T-helper 1 cell treated with Interleukin-12 subunit alpha and Interleukin-12 subunit beta and Interleukin-4 antibody, amounts not matched to agents 30 μg/mL and 1 μg/mL, for 36 hours (primary cell): ENCODE data around the gene ST6GALNAC5.
A peak's percentile ranks its signal among the peaks of the same experiment; 100 is the strongest.
"Not testable (repeated sequence)": the region's sequence is repeated elsewhere in the genome, so short reads cannot be mapped to it uniquely, and the experiment has no call there.

Source experiments
- H3K27ac Mint-ChIP-seq: one replicate; pipeline ENCODE4 v1.8.0; 2021; ENCODE audit warnings: mild to moderate bottlenecking, mixed read lengths
- H3K27me3 Mint-ChIP-seq: one replicate; pipeline ENCODE4 v1.8.0; 2021; ENCODE audit warnings: low read depth, mixed read lengths
- H3K36me3 Mint-ChIP-seq: one replicate; pipeline ENCODE4 v1.8.0; 2021; ENCODE audit warnings: low read depth, mixed read lengths
- H3K4me1 Mint-ChIP-seq: one replicate; pipeline ENCODE4 v1.8.0; 2021; ENCODE audit warnings: low read depth, mixed read lengths
- H3K4me3 Mint-ChIP-seq: one replicate; pipeline ENCODE4 v1.8.0; 2021; ENCODE audit warnings: mild to moderate bottlenecking, moderate library complexity, mixed read lengths
- H3K9me3 Mint-ChIP-seq: one replicate; pipeline ENCODE4 v1.8.0; 2021; ENCODE audit warnings: mixed read lengths

ST6GALNAC5 gene

DNA sequence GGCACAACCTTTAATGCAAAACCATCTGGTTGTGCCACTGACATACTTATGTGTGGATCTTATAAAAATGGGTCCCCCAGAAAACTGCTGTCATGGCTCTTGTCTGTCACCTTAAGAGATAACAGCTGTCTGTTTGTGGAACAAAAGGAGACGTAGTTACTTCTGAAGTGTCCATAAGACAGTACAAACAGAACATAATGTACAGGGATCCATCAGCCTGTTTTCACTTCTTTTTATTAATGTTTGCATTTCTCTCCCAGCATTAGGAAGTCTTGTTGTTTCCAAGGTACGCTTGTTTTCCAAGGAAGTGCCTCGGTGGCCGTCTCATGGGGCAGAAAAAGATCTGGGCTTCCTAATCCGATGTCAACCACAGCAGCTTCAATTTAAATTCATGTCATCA lies 11.2 kb upstream of the ST6GALNAC5 start:
- H3K4me1 Mint-ChIP-seq = no peaks in the 10 kb centered on the region
- H3K9me3 Mint-ChIP-seq = no peaks in the 10 kb centered on the region
- no peak overlapping the region for H3K27ac Mint-ChIP-seq
- H3K27me3 Mint-ChIP-seq = no peaks in the 10 kb centered on the region
- no peak overlapping the region for H3K4me3 Mint-ChIP-seq
- H3K36me3 Mint-ChIP-seq = no peaks in the 10 kb centered on the region

DNA sequence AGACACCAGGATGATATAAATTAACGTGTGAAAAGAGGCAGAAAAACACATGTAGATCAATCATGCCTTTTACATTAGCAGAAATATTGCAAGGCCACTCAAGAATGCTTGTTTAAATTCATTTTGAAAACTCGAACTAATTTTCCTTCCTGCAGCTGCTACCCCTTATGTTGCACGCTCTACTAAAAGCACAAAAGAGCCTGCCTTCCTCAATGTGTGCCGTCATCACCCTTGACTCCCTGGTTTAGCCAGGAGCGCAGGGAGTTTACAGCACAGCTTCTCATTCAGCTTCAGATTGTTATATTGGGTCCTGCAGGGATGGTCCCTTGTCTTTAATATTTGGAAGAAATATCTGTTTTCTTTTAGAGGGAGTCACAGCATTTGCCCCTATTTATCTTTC lies 10.1 kb upstream of the ST6GALNAC5 start:
- no peaks in the 10 kb centered on the region for H3K4me1 Mint-ChIP-seq
- H3K27ac Mint-ChIP-seq = no peak overlapping the region
- H3K27me3 Mint-ChIP-seq = no peaks in the 10 kb centered on the region
- H3K9me3 Mint-ChIP-seq = no peaks in the 10 kb centered on the region
- no peaks in the 10 kb centered on the region for H3K36me3 Mint-ChIP-seq
- H3K4me3 Mint-ChIP-seq = no peak overlapping the region

DNA sequence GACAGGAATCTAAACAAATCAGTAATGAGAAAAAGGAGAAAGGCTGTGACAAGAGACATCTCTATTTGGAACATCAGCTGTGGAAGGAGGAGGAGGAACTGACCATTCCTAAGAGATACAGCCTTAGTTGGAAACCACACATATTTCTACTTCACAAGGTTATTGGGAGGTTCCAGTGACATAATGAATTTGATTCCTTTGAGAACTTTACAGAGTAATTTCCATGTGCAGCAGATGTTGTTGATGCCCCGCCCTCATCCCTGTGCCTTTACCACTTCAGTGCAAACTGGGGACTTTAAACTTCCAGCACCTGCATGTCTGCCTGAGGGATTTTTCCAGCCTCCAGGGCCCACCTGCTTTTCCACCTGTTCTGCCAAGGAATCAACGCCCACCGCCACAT lies 9.3 kb upstream of the ST6GALNAC5 start:
- no peak overlapping the region for H3K27ac Mint-ChIP-seq
- H3K36me3 Mint-ChIP-seq = no peaks in the 10 kb centered on the region
- H3K4me3 Mint-ChIP-seq = no peak overlapping the region
- H3K4me1 Mint-ChIP-seq = no peaks in the 10 kb centered on the region
- H3K9me3 Mint-ChIP-seq = no peaks in the 10 kb centered on the region
- H3K27me3 Mint-ChIP-seq = no peaks in the 10 kb centered on the region

DNA sequence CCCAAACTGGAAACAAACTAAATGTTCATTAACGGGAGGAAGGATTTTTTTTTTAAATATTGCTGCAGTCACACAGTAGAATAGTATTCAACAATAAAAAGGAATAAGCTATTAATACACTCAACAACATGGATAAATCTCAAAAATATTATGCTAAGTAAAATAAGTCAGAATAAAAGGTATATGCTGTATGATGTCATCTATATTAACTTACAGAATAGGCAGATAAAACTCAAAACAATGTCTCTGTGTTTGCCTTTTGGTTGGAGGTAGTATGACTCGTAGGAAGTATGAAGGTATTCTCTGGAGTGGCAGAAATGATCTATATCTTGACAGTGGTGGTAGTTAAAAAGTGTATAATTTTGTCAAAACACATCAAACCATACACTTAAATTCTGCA lies 6.1 kb upstream of the ST6GALNAC5 start:
- Mint-ChIP-seq H3K27me3 (peaks cover 12% of the 10 kb centered on the region), H3K4me1 (no peaks in the 10 kb centered on the region), H3K36me3 (no peaks in the 10 kb centered on the region), H3K9me3 (no peaks in the 10 kb centered on the region), H3K27ac (no peak overlapping the region), H3K4me3 (no peak overlapping the region)

DNA sequence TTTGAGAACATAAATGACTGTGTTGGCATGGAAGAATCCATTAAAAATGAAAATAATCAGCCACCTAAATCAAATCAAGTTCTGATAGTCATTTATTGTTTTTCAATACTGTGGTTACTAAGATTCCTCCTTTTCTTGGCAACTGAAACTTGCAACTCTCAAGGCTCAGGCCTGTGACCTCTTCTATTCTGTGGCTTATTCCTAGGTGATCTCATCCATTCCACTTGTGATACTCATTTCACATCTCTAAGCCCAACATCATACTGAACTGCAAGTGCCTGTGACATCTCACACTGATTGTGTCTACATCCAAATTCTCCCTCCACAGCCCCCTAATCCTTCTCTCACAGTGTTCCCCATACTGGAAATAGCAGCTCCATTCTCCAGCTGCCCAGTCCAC lies 4.8 kb upstream of the ST6GALNAC5 start:
- H3K4me1 Mint-ChIP-seq = no peaks in the 10 kb centered on the region
- no peaks in the 10 kb centered on the region for H3K9me3 Mint-ChIP-seq
- no peak overlapping the region for H3K27ac Mint-ChIP-seq
- no peak overlapping the region for H3K4me3 Mint-ChIP-seq
- peaks cover 25% of the 10 kb centered on the region for H3K27me3 Mint-ChIP-seq
- H3K36me3 Mint-ChIP-seq = no peaks in the 10 kb centered on the region

DNA sequence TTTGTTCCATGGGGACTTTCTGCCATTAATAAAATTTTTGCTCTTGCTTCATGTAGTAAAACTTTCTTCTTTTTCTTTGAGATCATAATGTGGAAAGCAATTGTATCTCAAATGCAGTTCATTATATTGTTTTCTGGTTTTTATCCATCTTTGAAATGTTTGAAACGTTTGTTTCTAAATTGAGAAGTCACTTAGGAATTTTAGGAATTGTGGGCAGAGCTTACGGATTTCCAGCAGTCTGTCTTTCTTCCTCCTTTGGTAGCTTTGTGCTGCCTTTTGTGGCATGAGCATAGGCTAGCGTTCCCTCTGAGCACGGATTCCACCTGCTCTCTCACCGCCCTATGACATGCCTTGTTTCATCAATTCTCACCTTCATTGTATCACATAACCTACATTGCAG lies 2.9 kb upstream of the ST6GALNAC5 start:
- Mint-ChIP-seq H3K36me3 (no peaks in the 10 kb centered on the region), H3K9me3 (no peaks in the 10 kb centered on the region), H3K27ac (no peak overlapping the region), H3K4me3 (no peak overlapping the region), H3K27me3 (peaks cover 43% of the 10 kb centered on the region), H3K4me1 (no peaks in the 10 kb centered on the region)

DNA sequence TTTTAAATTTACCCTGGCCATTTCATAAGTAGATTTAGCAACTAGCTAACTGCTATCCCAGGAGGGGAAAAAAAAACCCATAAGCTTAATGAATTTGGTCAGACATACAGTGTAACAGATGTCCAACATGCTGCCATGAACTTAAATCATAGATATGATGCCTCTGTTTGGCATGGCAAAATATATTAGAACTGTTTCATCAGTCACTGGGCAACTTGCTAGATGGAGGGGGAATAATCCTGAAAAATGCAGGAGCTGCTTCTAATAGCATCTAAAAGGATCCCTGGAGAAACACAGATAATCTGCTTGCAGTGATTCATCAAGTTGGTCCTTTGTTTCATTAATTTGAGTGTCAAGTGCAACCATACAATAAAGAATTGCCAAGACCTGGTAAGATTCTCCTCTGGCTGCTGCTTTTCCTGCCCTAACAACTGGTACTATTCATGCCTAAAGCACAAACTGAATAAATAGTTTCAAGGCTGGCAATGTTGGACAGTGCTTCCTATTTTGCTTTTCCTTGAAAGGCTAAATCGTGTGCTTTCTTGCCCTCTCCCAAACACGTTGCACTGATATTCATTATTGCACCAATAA lies 1.5 kb upstream of the ST6GALNAC5 start:
- no peaks in the 10 kb centered on the region for H3K4me1 Mint-ChIP-seq
- no peaks in the 10 kb centered on the region for H3K9me3 Mint-ChIP-seq
- no peaks in the 10 kb centered on the region for H3K36me3 Mint-ChIP-seq
- H3K27me3 Mint-ChIP-seq = peaks cover 57% of the 10 kb centered on the region
- H3K4me3 Mint-ChIP-seq = no peak overlapping the region
- H3K27ac Mint-ChIP-seq = no peak overlapping the region

DNA sequence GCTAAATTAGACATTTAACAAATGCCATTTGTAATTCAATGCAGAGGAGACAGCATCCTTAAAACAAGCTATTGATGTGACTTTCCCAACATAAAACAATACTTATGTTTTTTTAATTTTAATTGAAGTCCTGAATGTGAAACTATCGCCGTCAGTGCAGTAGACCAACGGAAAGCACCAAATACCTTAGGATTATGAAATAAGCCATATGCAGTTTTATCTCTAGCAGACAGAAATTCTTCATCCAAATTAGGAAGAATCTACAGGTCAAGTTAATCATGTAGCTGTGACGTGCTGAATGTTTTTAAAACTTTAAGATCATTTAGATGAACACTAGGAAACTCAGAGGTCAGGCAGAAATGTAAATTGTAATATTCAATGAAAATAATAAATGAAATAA lies 714 bp upstream of the ST6GALNAC5 start:
- Mint-ChIP-seq H3K27me3 (peaks cover 63% of the 10 kb centered on the region), H3K4me3 (no peak overlapping the region), H3K36me3 (no peaks in the 10 kb centered on the region), H3K4me1 (no peaks in the 10 kb centered on the region), H3K27ac (no peak overlapping the region), H3K9me3 (no peaks in the 10 kb centered on the region)

DNA sequence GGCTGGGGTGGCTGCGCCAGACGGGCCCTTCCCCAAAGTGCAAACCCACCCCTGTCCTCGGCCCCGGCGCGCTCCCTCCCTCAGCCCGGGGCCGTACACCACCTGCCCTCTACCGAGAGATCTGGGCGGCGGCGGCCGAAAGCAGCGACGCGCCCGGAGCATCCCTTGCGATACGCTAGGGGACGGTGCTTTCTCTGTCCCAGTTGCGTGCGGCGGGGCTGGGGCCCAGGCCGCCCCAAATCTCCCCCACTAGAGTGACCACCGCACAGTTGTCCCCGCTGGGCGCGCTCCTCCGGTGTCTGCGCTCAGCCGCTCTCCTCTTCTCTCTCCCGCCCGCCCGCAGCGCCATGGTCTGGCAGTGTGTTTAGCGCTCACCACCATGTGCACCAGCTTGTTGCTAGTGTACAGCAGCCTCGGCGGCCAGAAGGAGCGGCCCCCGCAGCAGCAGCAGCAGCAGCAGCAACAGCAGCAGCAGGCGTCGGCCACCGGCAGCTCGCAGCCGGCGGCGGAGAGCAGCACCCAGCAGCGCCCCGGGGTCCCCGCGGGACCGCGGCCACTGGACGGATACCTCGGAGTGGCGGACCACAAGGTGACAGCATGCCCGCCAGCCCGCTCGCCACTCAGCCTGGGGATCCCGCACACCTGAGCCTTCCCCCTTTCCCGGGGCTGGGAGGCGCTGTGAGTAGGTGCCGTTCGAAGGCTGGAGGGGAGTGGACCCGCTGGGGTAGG lies 1.0 kb downstream of the ST6GALNAC5 start:
- H3K27ac Mint-ChIP-seq = no peak overlapping the region
- peak overlapping the region; percentile 58 for H3K4me3 Mint-ChIP-seq
- H3K9me3 Mint-ChIP-seq = no peaks in the 10 kb centered on the region
- H3K36me3 Mint-ChIP-seq = no peaks in the 10 kb centered on the region
- H3K4me1 Mint-ChIP-seq = no peaks in the 10 kb centered on the region
- H3K27me3 Mint-ChIP-seq = peaks cover 70% of the 10 kb centered on the region

DNA sequence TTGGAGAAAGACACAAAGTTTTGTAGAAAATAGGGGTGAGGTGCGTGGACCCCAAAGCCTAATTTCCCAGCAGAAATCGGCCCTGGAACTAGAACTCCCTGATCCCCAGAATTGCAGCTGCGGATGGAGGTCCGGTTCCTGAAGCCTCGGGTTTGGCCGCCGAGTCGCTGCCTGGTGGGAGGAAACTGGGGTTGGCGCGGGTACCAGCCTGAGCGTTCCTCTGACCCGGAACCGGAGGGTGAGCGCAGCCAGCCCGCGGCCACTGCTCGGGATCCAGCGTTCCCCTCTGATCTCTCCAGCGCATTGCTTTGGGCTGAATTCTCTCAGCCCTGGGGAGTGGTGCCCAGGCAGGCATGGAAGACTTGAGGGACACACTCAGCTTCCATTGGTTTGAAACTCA lies 1.6 kb downstream of the ST6GALNAC5 start:
- H3K9me3 Mint-ChIP-seq = no peaks in the 10 kb centered on the region
- no peak overlapping the region for H3K4me3 Mint-ChIP-seq
- H3K27ac Mint-ChIP-seq = no peak overlapping the region
- peaks cover 73% of the 10 kb centered on the region for H3K27me3 Mint-ChIP-seq
- H3K4me1 Mint-ChIP-seq = no peaks in the 10 kb centered on the region
- no peaks in the 10 kb centered on the region for H3K36me3 Mint-ChIP-seq

DNA sequence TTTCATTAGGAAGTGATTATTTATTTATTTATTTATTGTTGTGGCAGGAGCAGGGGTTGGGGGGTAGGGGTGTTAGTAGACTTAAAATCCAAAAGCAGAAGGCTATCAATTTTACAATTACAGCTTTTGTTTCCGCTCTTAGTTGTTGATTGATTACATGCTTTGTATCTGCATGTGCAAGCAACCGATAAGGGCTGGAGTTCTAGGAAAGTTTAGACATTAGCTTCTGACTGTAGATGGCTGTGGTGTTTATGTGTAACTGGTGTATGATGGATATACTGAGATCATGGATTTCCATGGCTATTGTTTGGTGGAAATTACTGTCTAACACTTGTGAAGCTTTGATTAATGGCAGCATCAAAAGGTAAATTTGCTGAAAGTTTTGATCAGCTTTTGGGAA lies 2.8 kb downstream of the ST6GALNAC5 start:
- peaks cover 72% of the 10 kb centered on the region for H3K27me3 Mint-ChIP-seq
- H3K9me3 Mint-ChIP-seq = no peaks in the 10 kb centered on the region
- H3K27ac Mint-ChIP-seq = no peak overlapping the region
- no peaks in the 10 kb centered on the region for H3K4me1 Mint-ChIP-seq
- no peaks in the 10 kb centered on the region for H3K36me3 Mint-ChIP-seq
- no peak overlapping the region for H3K4me3 Mint-ChIP-seq

DNA sequence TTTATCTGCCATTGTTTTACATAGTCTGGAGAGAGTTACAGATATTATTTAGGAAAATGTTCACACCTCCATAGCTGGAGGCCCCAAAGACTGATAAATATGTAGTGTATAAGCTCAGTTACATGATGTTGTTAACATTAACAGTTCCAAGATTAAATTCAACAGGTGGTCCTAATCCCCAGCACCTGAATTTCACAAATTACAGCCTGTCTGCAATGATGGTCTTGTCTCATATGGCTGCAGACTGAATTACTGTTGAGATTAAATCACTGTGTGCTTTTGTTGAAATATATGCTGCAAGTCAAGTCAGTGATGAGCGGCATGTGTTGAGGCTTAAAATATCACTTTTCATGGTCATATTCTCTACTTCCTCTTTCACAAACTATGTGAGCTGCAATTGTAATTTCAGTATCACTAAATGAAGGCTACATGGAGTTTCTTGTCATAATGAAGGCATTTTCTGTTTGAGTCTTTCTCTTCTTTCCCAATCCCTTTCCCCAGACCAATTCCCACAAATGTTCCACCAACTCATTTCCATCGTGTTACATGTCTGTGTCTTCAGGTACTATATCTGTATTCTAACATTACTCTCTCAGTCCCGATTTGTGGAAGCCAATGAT lies 4.2 kb downstream of the ST6GALNAC5 start:
- Mint-ChIP-seq H3K27ac (no peak overlapping the region), H3K27me3 (peaks cover 58% of the 10 kb centered on the region)

DNA sequence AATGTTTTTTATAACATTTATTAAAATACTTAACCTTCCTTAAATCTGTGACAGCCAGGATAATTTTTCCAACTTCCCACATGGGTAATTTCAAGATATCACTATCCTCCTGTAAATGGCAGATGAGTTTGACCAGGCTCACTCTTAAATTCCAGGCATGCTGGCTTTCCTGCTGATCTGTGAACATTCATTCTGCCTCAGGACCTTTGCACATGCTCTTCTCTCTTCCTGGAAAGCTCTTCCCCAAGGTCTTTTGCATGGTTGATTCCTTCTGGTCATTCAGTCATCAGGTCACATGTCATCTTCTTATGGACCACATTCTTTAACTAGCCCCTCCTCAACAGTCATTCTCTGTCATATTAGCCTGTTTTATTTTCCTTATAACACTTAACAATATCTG lies 5.7 kb downstream of the ST6GALNAC5 start:
- H3K9me3 Mint-ChIP-seq = peaks cover 3% of the 10 kb centered on the region
- H3K4me1 Mint-ChIP-seq = no peaks in the 10 kb centered on the region
- no peak overlapping the region for H3K27ac Mint-ChIP-seq
- H3K4me3 Mint-ChIP-seq = no peak overlapping the region
- H3K27me3 Mint-ChIP-seq = peaks cover 43% of the 10 kb centered on the region
- no peaks in the 10 kb centered on the region for H3K36me3 Mint-ChIP-seq

More for the DNA sequence above, 4.2 kb downstream of the ST6GALNAC5 start:
- no peak overlapping the region for H3K4me3 Mint-ChIP-seq
- H3K4me1 Mint-ChIP-seq = no peaks in the 10 kb centered on the region
- no peaks in the 10 kb centered on the region for H3K9me3 Mint-ChIP-seq
- no peaks in the 10 kb centered on the region for H3K36me3 Mint-ChIP-seq

DNA sequence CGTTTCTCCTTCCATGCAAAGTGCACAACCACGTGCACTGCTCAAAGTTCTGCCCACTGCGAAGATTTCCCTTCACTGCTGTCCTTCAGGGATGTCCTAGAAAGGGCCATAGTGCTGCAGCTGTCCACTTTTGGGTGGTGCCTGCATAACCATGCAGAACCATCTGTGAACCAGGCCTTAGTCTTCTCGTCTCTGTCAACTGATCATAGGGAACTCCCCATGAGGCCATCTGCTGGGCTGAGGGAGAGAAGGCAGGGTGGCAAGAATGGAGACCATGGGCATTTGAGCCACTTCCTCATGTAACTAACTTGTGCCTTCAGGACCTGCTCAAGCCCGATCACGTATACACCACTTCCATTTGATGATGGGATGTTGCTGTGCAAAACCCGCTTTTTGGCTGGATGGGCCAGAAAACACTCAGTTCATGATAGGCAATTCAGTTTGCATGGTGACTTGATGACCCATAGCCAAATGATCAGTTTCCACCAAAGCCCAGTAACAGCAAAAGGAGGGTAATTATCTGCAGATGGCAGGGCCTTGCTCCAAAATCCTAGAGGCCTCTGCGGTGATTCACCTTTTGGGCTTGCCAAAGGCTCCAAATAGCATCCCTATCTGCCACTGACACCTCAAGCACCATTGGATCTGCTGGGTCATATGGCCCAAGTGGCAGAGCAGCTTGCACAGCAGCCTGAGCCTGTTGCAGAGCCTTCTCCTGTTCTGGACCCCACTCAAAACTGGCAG lies 9.5 kb downstream of the ST6GALNAC5 start:
- H3K27me3 Mint-ChIP-seq = peaks cover 7% of the 10 kb centered on the region
- no peaks in the 10 kb centered on the region for H3K36me3 Mint-ChIP-seq
- no peak overlapping the region for H3K4me3 Mint-ChIP-seq
- H3K27ac Mint-ChIP-seq = no peak overlapping the region
- no peaks in the 10 kb centered on the region for H3K4me1 Mint-ChIP-seq
- H3K9me3 Mint-ChIP-seq = peaks cover 3% of the 10 kb centered on the region

DNA sequence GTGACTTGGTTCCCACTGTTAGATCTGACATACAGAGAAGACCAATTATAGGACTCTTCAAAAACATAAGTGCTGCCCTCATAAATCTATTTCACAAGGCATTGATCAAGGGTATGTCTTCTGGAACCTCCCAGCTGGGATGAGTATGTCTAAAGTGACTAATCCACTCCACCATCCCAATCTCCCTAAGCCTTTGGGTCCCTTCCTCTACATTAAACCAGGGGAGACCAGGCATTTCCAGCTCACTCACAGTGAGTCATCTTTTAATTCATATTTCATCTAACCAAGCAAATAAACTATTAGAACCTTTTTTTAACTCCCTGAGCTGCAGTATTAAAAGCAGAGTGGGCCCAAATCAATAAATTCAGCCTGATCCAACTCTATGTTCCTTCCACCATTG lies 11.7 kb downstream of the ST6GALNAC5 start:
- not testable (repeated sequence) for H3K27me3 Mint-ChIP-seq, H3K4me1 Mint-ChIP-seq, H3K36me3 Mint-ChIP-seq, H3K4me3 Mint-ChIP-seq, H3K27ac Mint-ChIP-seq, H3K9me3 Mint-ChIP-seq
